ENCODE data around the gene FZD4.

Gene FZD4

GRCh38 chr11:86905252-86905651 is 49.9 kb downstream of the FZD4 start:
- no peak for DNase-seq

DNA sequence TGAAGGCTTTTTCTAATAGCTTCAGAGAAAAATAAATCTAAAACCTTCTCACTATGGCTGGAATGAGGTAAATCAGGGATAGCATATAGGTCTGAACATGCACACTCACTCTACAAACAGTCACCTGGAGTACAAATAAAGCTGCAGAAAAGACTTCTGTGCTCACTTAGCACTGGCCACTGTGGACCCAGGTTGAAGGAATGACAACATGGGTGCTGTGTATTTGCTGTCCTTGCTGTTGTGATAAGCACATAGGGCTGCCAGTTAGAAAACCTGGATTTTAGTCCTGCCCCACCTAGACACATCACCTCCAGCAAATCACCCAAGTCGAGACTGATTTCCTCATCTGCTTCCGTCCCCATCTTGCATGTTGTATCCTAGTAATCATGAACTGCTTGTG is 51.2 kb downstream of the FZD4 start:
- DNase-seq: no peak

DNA sequence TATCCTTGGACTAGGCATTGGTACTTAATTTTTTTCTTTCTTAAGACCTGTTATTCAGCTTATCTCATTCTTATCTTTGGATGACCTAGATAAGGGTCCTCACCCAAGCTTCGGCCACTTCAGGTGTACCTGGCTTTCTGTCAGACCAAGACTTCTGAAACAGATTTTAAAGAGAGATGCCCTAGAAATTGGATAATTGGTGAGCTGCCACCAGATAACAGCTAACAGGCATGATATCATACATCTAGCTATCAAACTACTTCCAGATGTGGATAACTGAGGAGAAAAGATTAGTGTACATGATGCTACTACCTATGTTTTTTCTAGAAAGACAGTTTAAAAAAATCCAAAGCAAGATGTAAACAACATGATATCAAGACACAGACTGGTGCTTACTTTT is 52.9 kb downstream of the FZD4 start:
- no peak for DNase-seq

GRCh38 chr11:86901599-86901998 is 53.6 kb downstream of the FZD4 start:
- no peak for DNase-seq

DNA sequence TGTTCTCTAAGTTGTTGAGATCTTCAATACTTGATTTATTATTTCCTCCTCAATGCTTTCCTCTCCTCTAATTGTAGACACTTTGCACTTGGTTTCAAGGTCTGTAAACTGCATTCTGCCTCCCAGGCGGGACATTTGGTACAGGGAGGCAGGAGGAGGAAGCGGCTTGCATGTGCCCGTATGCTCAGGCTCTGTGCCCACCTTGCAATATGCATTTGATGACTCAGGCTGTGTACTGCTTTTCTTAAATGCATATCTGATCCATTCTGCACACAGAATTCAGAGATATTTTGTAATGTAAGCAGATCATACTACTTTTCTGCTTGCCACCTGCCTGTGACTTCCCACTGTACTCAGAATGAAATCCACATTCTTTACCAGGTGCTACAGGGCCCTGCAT is 55.0 kb downstream of the FZD4 start:
- no peak for DNase-seq

- DNase-seq: no peak
These were observed 56.5 kb downstream of the FZD4 start for GRCh38 chr11:86898689-86899088.

DNA sequence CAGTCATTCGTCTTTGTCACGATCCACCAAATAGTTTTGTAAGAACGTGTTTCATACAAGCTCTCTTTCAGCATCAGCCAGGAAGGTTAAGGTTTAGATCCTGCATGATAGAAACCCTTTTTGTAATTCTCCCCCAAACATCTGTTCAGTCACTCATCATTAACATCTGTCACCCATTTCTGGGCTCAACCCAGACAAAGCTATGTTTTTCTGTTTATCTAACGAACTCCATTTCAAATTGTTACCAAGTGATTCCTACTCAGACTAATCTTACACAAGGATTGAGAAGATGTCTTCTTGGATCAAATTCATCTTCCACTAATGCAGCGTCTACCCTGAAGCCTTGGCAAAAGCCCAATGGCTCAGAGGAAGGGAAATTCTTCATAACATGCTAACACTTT is 58.8 kb downstream of the FZD4 start:
- no peak for DNase-seq

All from NCI-H2081 treated with DMSO at 0.1 percent for 48 hours (cell line).